Caco-2 (cell line): ENCODE measurements around the gene GLS. TPM values are rescaled to one million over a fixed set of nuclear protein-coding genes. Genes with fewer than 3 reads are reported as not detected.
"Not testable (repeated sequence)": the region's sequence is repeated elsewhere in the genome, so short reads cannot be mapped to it uniquely, and the experiment has no call there.

ENCODE experiments used
- BruUV-seq: library from RNA; stranded (reverse); fragments of 400-500 nt; replicated peaks from 2 replicates; lab custom pipeline; 2021; lab: Mats Ljungman, UMichigan
- CTCF ChIA-PET: fragments of 300-600 bp; sonication (Branson Sonifier 250); formaldehyde crosslinking; loops from one replicate; lab custom pipeline; 2022; ENCODE audit warnings: antibody characterized with exemption; lab: Charles Lee
- POLR2A ChIA-PET: fragments of 300-600 bp; sonication (Branson Sonifier 250); formaldehyde crosslinking; loops from one replicate; lab custom pipeline; 2022; ENCODE audit warnings: antibody characterized with exemption; lab: Charles Lee
- DNase-seq, 2 experiments: peaks; one replicate each; pipeline versions ENCODE4 v3.0.0 to v3.0.0-alpha.2; 2020 to 2022
- H3K27me3 ChIP-seq: replicated peaks from 2 replicates; pipeline ENCODE4 v1.6.0; 2011; ENCODE audit warnings: low read length; ENCODE audit not compliant: control insufficient read depth, insufficient read depth
- H3K36me3 ChIP-seq: 2 replicates; pipeline ENCODE4 v1.5.1; 2011; ENCODE audit warnings: low read length; ENCODE audit not compliant: control insufficient read depth, insufficient read depth
- H3K4me1 ChIP-seq: fragments of 250-450 bp; sonication (Bioruptor Pico); 2 replicates; pipeline ENCODE4 v1.5.1; 2020; ENCODE audit warnings: mild to moderate bottlenecking
- H3K4me3 ChIP-seq: 2 replicates; pipeline ENCODE4 v1.5.1; 2011; ENCODE audit warnings: low read depth, mild to moderate bottlenecking, control low read depth, low read length
- H3K9me3 ChIP-seq: fragments of 250-450 bp; sonication (Bioruptor Pico); 2 replicates; pipeline ENCODE4 v1.5.1; 2020; ENCODE audit warnings: mild to moderate bottlenecking, moderate library complexity
- H3K27ac Mint-ChIP-seq: one replicate; pipeline ENCODE4 v1.8.0; 2022; ENCODE audit warnings: mixed read lengths; ENCODE audit not compliant: unreplicated experiment
- H3K27me3 Mint-ChIP-seq: one replicate; pipeline ENCODE4 v1.8.0; 2022; ENCODE audit warnings: mixed read lengths; ENCODE audit not compliant: insufficient read depth, unreplicated experiment
- H3K36me3 Mint-ChIP-seq: one replicate; pipeline ENCODE4 v1.8.0; 2022; ENCODE audit warnings: mild to moderate bottlenecking, mixed read lengths; ENCODE audit not compliant: insufficient read depth, unreplicated experiment
- H3K4me1 Mint-ChIP-seq: one replicate; pipeline ENCODE4 v1.8.0; 2022; ENCODE audit warnings: low read depth, mixed read lengths; ENCODE audit not compliant: unreplicated experiment
- H3K4me3 Mint-ChIP-seq: one replicate; pipeline ENCODE4 v1.8.0; 2022; ENCODE audit warnings: mild to moderate bottlenecking, moderate library complexity, mixed read lengths; ENCODE audit not compliant: unreplicated experiment
- H3K9me3 Mint-ChIP-seq: one replicate; pipeline ENCODE4 v1.8.0; 2022; ENCODE audit warnings: mixed read lengths; ENCODE audit not compliant: unreplicated experiment
- CTCF ChIP-seq, 2 experiments: fragments of 200-600 bp in 1 of 2; IDR thresholded peaks; 1 replicate in 1 of 2; 2 replicates in 1 of 2; pipeline versions ENCODE4 v1.5.1 to v1.8.0; 2011 to 2022; ENCODE audit warnings: antibody characterized with exemption in 1 of 2, control low read depth in 1 of 2, inconsistent platforms in 1 of 2, low read depth in 1 of 2, low read length in 1 of 2, mild to moderate bottlenecking in 1 of 2, moderate library complexity in 1 of 2; ENCODE audit not compliant: insufficient read depth in 1 of 2, severe bottlenecking in 1 of 2, unreplicated experiment in 1 of 2
- intact Hi-C: fragments of 100-400 bp; cut with micrococcal nuclease; formaldehyde crosslinking; loops from one replicate; pipeline ENCODE4 v1.10.0; 2022; ENCODE audit not compliant: unreplicated experiment
- total RNA-seq: library from RNA; stranded (reverse); gene quantifications from 2 replicates; pipeline ENCODE4 v1.2.3, GENCODE V29; 2022

Gene GLS
- total RNA-seq, 1 experiment from 2014 or later: 107 TPM

- no peaks in the 10 kb centered on the region for H3K27me3 Mint-ChIP-seq
- H3K36me3 Mint-ChIP-seq: no peaks in the 10 kb centered on the region
- H3K4me1 Mint-ChIP-seq: peaks cover 44% of the 10 kb centered on the region
- Histone ChIP-seq H3K9me3 (no peaks in the 10 kb centered on the region), H3K4me3 (no peak overlapping the region), H3K4me1 (peaks cover 48% of the 10 kb centered on the region), H3K36me3 (no peaks in the 10 kb centered on the region), H3K27me3 (no peaks in the 10 kb centered on the region)
- H3K4me3 Mint-ChIP-seq: no peak overlapping the region
- H3K9me3 Mint-ChIP-seq: no peaks in the 10 kb centered on the region
- DNase-seq: no peak
- intact Hi-C loops: loop anchor here (5.0 kb wide), 1 partner anchor 153 kb away; the partner anchor contains the start of gene STAT1
- POLR2A ChIA-PET: no interaction called here
- CTCF ChIA-PET: no interaction called here
- H3K27ac Mint-ChIP-seq: no peak overlapping the region
- BruUV-seq: no TSS peak
- no peak for TF ChIP-seq CTCF (IDR thresholded peaks at IDR 0.05; ENCODE audit: insufficient read depth in 1 of 2, low read depth in 1 of 2, low read length in 1 of 2, severe bottlenecking in 1 of 2, unreplicated experiment in 1 of 2)
Observed at GRCh38 chr2:190858817-190859216, 21.8 kb upstream of the GLS start.

- peaks cover 44% of the 10 kb centered on the region for H3K4me1 Mint-ChIP-seq
- no peaks in the 10 kb centered on the region for H3K27me3 Mint-ChIP-seq
- intact Hi-C loops: loop anchor here (5.0 kb wide), 1 partner anchor 153 kb away; the partner anchor contains the start of gene STAT1
- H3K4me3 Mint-ChIP-seq: no peak overlapping the region
- no peak for DNase-seq
- no peak for TF ChIP-seq CTCF (IDR thresholded peaks at IDR 0.05; ENCODE audit: insufficient read depth in 1 of 2, low read depth in 1 of 2, low read length in 1 of 2, severe bottlenecking in 1 of 2, unreplicated experiment in 1 of 2)
- no peaks in the 10 kb centered on the region for H3K9me3 ChIP-seq
- H3K36me3 ChIP-seq: no peaks in the 10 kb centered on the region
- ChIA-PET POLR2A (interaction anchor here (0.7 kb wide), 1 partner anchor 22 kb away, joined by 3 read pairs; no protein-coding TSS in a partner anchor), CTCF (no interaction called here)
- peak overlapping the region; percentile 35 for H3K27ac Mint-ChIP-seq
- no peaks in the 10 kb centered on the region for H3K36me3 Mint-ChIP-seq
- no peaks in the 10 kb centered on the region for H3K27me3 ChIP-seq
- H3K4me1 ChIP-seq: peaks cover 48% of the 10 kb centered on the region
- H3K4me3 ChIP-seq: no peak overlapping the region
- BruUV-seq: no TSS peak
- no peaks in the 10 kb centered on the region for H3K9me3 Mint-ChIP-seq
Observed at GRCh38 chr2:190859347-190860297, 21.0 kb upstream of the GLS start.

- no peak overlapping the region for H3K4me3 ChIP-seq
- no peaks in the 10 kb centered on the region for H3K27me3 ChIP-seq
- CTCF ChIA-PET: no interaction called here
- Mint-ChIP-seq H3K27me3 (no peaks in the 10 kb centered on the region), H3K36me3 (no peaks in the 10 kb centered on the region), H3K27ac (peak overlapping the region; percentile 55), H3K4me3 (no peak overlapping the region), H3K4me1 (peaks cover 30% of the 10 kb centered on the region), H3K9me3 (no peaks in the 10 kb centered on the region)
- POLR2A ChIA-PET: no interaction called here
- DNase-seq: no peak
- intact Hi-C loops: no loop called here
- no peaks in the 10 kb centered on the region for H3K36me3 ChIP-seq
- BruUV-seq: no TSS peak
- TF ChIP-seq CTCF (IDR thresholded peaks at IDR 0.05; ENCODE audit: insufficient read depth in 1 of 2, low read depth in 1 of 2, low read length in 1 of 2, severe bottlenecking in 1 of 2, unreplicated experiment in 1 of 2): no peak
- H3K4me1 ChIP-seq: peaks cover 35% of the 10 kb centered on the region
- H3K9me3 ChIP-seq: no peaks in the 10 kb centered on the region
Observed at GRCh38 chr2:190860985-190861680, 19.5 kb upstream of the GLS start.

GRCh38 chr2:190862128-190862527 lies 18.5 kb upstream of the GLS start:
- POLR2A ChIA-PET, H3K27me3 Mint-ChIP-seq, BruUV-seq, H3K9me3 ChIP-seq, H3K36me3 ChIP-seq, intact Hi-C loops, H3K27me3 ChIP-seq, DNase-seq, CTCF ChIA-PET, H3K27ac Mint-ChIP-seq, H3K4me3 Mint-ChIP-seq, H3K4me3 ChIP-seq, H3K36me3 Mint-ChIP-seq, H3K9me3 Mint-ChIP-seq: not testable (repeated sequence)
- H3K4me1 ChIP-seq: peaks cover 26% of the 10 kb centered on the region
- H3K4me1 Mint-ChIP-seq: peaks cover 29% of the 10 kb centered on the region
